NCI-H128 (cell line): ENCODE measurements around the gene STIMATE.

Source experiments
- DNase-seq: peaks from one replicate; lab custom pipeline; 2025; ENCODE audit not compliant: unreplicated experiment; lab: John Stamatoyannopoulos, UW

STIMATE gene

GRCh38 chr3:52897130-52898122 lies at the start of gene STIMATE:
TSS of gene STIMATE (minus strand) at chr3:52897548. CDS start at chr3:52897450, 98 bp downstream.
- peak; percentile 56 for DNase-seq

- no peak for DNase-seq
Measured at GRCh38 chr3:52939600-52939999, 42.3 kb upstream of the STIMATE start.

DNA sequence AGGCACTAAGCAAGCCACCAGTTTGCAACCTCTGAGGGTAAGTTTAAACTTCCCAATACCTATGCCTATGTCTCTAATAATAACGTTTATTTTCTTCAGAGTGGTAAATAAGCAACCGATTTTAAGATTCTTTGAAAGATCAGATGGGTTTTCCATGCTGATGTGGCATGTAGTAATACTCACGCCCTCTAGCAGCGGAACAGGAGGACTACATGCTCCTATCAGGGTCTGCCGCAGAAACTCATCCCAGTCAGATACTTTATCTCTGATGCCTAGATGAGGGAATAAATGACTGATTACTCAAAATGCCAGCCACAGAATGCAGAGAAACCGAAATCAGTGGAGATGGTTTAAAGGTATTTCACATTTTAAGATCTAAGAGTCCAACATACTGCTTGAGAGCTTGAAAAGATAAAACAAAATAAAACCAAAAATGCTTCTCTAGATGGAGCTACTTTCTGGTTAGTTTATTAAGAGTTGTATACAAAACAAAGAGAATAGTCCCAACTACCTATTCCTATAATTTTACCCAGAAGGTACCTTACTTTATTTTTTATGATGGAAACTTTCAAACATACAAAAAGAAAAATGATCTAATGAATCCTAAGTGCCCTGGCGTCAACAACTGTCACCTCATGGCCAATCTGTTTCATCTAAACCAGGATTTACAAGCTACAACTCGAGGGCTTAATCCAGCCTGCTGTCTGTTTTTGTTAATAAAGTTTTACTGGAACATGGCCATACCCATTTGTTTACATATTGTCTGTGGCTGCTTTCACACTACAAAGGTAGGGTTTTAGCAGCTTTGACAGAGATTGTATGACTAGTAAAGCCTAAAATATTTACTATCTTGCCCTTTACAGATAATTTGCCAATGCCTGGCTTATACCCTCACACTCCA lies 37.5 kb upstream of the STIMATE start:
- no peak for DNase-seq

DNA sequence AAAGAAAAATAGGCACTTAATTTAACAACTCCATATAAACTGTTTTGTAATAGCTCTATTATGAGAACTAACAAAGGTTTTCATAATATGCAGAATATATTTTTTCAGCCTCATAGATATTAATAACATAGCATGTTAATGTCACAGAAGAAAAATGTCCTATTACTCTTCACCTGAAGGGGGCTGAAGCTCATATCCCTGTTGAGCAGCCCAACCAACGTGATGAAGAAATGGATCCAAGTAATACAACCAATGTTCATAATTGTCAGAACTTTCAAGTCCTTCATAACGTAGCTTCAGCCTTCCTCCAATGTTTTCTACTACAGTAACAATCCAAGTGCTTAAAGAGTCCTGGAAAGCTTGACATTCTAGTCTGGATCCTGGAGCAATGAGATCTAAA lies 34.5 kb upstream of the STIMATE start:
- DNase-seq: no peak

GRCh38 chr3:52931328-52931727 lies 34.0 kb upstream of the STIMATE start:
- DNase-seq: no peak

- DNase-seq: no peak
Measured at GRCh38 chr3:52930748-52931147, 33.4 kb upstream of the STIMATE start.

- DNase-seq: no peak
Measured at GRCh38 chr3:52926554-52926953, 29.2 kb upstream of the STIMATE start.

DNA sequence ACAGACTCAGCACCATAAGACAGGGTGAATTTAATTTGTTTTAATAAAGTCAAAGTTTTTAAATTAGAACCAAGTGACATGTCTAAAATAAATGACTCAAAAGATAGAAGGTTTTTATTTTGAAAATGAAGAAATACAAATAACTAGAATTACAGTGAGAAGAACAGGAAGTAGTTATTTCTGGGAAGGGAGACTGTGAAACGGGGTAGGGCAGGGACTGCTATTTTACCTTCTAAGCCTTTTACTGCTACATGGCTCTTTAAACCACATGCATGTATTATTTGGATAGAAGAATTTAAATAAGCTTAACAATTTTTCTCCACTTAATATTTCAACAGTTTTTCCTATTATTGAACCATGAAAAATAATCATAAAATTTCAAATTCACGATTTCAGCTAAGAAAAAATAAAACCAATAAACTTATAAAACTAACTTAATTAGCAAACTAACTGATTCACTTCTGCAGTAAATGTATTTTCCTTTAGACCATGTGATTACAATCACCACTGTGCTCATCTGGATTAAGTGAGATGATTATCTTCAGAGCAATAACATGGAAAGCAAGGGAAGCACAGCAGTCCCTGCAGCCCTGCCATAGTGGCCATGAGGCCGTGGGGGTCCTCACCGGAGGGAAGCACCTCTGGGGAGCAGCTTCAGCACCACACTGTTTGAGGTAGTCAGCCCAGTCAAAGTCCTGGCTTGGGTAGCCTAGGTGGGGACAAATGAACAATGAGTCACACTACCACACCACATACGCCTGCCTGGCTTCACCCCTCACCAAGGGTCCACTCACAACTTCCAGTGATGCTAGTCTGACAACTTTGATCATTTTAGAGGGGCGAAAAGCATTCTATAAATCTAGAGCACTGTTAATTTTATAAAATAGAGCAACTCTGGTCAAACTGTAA lies 28.3 kb upstream of the STIMATE start:
- no peak for DNase-seq

- no peak for DNase-seq
Measured at GRCh38 chr3:52923963-52924362, 26.6 kb upstream of the STIMATE start.

DNA sequence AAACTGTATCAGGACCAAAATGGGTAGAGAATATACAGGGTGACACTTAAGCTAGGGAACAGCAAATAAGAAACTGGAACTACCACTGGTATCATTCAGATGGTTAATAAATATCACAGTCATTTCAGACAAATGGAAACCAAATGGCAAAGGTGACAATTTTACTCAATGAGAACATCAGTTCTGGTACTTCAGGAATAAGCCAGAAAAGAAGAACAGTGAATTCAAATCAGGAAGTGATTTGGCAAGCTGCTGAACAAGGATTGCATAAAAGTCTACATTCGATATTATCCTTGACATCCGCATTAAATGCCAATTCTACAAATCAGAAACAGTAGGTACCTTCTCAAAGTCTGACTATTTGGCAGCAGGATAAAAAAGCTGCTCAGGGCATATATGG lies 23.5 kb upstream of the STIMATE start:
- no peak for DNase-seq

DNA sequence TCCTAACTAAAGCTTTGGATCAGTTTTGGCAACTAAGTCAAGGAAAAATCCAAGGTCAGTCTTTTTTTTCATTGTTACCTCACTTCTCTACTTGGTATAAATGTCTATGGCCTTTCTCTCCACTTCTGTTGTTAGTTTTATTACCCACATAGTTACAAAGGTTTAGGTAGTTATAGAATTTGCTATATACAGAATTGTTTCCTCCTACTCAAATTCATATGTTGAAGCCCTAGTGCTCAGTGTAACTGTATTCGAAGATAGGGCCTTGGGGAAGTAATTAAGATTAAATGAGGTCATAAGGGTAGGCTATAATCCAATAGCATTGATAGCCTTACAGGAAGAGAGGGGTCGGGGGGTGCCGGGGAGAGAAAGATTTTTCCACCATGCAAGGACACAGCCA lies 19.7 kb upstream of the STIMATE start:
- no peak for DNase-seq

DNA sequence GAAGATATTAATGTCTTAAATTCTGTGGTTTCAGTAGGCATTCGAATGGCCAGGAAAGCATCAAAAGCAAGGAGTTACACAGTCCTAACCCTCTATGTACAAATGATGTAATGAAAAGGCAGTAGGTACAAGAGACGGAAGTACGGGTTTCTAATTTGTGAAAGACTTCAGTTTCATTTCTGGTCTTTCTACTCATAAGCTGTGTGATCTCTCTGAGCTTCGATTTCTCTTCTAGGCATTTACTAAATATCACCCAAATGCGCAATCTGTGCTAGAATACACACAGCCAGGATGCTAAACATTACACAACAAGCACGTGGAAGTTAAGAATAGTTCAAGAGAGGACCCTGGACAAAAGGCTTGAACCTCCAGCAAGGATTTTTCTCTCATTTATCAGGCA lies 17.9 kb upstream of the STIMATE start:
- no peak for DNase-seq

DNA sequence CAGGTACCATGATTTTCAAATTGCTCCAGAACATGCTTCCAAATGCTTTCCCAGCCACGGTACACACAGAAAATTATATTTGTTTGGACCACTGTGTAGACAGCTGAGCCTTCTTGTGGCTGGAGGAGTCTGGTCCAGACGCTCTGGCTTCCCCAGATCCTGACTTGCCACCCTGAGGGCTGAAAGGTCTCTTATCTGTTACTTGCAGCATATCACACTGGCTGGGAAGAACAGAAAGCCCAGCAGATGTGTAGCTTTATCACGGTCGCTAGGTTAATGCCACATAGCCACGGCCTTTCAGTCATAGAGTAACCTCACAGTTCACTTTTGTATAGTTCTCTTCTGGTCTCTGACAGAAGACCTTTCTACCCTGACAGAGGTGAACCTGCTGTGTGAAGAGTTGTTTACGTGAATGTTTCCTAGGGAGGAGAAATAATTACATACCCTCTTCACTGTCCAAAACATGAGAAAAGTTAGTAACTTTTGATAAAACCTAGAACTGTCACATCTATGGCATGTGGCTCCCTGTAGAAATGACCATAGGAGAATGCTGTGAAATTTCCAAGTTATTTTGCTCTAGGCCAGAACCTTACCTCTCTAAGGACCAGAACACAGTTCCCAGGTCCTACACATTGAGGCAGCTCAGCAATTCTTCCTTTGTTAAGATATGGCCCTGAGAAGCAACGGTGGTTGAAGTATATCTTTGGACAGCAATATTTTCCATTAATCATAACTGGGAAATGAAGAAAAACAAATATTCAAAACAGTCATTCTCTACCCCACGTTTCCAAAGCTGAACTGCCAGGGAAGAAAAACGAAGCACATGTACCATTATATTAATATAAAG lies 15.8 kb upstream of the STIMATE start:
- no peak for DNase-seq

GRCh38 chr3:52910823-52911222 lies 13.5 kb upstream of the STIMATE start:
- DNase-seq: no peak

GRCh38 chr3:52907497-52907896 lies 10.1 kb upstream of the STIMATE start:
- no peak for DNase-seq

GRCh38 chr3:52904552-52904951 lies 7.2 kb upstream of the STIMATE start:
- no peak for DNase-seq

- no peak for DNase-seq
Measured at GRCh38 chr3:52904000-52904399, 6.7 kb upstream of the STIMATE start.

DNA sequence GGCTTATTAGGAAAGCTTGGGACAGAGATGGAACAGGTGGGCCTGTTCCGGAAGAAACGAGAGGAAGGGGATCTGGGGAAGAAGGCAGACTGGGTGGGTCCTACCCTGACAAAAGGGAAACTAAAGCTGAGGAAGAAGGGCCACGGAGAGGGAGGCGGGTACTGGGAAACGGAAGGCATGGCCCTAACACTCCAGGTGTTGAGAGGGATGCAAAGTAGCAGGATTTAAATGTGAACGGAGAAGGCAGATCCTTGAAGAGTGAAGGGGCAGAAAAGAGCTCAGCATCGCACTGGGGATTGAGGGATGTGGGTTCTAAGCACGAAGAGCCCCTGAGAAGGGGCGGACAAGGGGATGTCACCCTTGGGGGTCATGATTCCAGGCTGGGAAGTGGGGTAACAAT lies 735 bp downstream of the STIMATE start:
- DNase-seq: no peak

GRCh38 chr3:52896151-52896550 lies 1.2 kb downstream of the STIMATE start:
- no peak for DNase-seq

DNA sequence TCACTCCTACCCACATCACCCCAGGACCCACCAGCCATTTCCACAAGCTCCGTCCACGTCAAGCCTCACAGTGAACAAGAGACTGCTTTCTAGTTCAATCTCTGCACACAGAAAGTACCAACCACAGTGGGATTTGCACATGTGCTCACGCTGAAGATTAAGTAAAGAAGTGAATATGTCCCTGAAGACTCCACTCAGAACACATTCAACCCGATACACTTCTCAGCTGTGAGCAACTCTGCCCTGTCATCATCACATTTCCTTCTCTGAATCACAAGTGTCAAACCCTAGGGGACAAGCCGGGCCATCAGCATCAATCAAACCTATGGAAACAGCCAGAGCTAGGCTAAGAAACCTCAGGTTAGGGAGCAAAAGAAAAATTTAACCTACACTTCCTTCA lies 1.9 kb downstream of the STIMATE start:
- no peak for DNase-seq
